ENCODE results near the gene NRIP3.

- TF ChIP-seq CTCF (IDR thresholded peaks at IDR 0.05) (no peak), POLR2A (IDR thresholded peaks at IDR 0.05) (no peak)
Measured at GRCh38 chr11:9047964-9048523, 44.2 kb upstream of the NRIP3 start.

All from Peyer's patch (tissue), 4 donors.